ENCODE data around the gene CLIC1. TPM values are rescaled to one million over a fixed set of nuclear protein-coding genes. Genes with fewer than 3 reads are reported as not detected.

Gene CLIC1
- total and polyA plus RNA-seq, 11 donors: 68.0 to 392 (median 124) TPM

DNA sequence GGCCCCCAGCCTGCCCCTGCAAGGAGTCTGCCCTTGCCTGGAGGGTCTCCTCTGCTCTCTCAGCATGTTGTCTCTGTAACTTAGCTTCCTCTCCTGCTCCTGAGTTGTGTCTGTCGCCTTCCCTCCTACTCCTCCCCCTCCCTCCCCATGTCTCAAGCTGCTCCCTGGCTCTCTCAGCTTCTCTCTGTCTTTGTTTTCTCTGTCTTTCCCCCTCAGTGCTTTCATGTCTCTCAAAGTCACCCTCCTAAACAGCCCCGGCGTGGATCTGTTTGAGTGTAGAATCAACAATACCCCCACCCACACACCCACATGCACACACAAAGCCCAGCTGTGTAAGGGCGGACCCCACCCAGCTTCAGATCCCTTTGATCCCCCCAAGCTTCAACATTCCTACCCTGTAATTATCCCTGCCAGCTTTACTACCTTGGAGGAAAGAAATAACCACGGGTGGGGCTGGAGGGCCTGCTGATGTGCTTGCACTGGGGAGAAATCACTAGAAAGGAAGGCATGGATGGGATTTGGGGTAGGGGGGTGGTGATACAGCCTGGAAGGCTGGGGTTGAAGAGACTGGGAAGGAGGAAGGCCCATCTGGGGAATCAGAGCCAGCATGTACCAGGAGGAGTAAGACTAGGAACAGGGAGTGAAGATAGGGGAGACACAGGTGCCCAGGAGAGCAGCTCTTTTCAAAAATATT lies 22.2 kb downstream of the CLIC1 start:
- 47 to 53% (median 49%) methylated on average over 5 of the region's 5 CpGs for WGBS, 4 donors
- no peak for TF ChIP-seq POLR2A (IDR thresholded peaks at IDR 0.05)
- TF ChIP-seq, protein P1, sequence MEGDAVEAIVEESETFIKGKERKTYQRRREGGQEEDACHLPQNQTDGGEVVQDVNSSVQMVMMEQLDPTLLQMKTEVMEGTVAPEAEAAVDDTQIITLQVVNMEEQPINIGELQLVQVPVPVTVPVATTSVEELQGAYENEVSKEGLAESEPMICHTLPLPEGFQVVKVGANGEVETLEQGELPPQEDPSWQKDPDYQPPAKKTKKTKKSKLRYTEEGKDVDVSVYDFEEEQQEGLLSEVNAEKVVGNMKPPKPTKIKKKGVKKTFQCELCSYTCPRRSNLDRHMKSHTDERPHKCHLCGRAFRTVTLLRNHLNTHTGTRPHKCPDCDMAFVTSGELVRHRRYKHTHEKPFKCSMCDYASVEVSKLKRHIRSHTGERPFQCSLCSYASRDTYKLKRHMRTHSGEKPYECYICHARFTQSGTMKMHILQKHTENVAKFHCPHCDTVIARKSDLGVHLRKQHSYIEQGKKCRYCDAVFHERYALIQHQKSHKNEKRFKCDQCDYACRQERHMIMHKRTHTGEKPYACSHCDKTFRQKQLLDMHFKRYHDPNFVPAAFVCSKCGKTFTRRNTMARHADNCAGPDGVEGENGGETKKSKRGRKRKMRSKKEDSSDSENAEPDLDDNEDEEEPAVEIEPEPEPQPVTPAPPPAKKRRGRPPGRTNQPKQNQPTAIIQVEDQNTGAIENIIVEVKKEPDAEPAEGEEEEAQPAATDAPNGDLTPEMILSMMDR (IDR thresholded peaks at IDR 0.05): no peak

DNA sequence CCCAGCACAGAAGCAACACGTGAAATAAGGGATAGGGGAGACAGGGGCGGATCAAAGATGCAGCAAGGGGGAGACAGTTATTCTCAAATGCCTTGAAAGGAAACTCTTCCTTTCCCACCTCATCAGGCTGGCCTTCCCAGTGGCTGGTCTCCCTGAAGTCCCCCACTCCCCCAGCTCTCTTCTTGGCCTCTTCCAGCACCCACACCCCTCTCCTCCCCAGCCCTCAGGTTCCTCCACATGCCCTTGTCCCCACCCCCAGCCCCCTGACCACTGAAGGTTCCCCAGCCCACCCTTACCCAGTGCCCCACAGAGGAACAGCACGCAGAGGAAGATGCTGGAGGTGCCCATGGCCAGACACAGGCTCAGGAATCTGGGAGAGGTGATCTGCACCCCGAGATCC lies 22.9 kb downstream of the CLIC1 start:
- intact Hi-C loops (cut with DNase I): no loop called here
- WGBS, 4 donors: 63 to 72% (median 67%) methylated on average over 3 to 4 of the region's 4 CpGs
- H3K27me3 ChIP-seq: no peaks in the 10 kb centered on the region
- peak in 1 of 5 donors; percentile 1 for DNase-seq
- TF ChIP-seq, protein P1 (IDR thresholded peaks at IDR 0.05): no peak
- TF ChIP-seq POLR2A (IDR thresholded peaks at IDR 0.05): no peak
- ATAC-seq: no peak
- peaks cover 0 to 11% (median 0%) of the 10 kb centered on the region in 12 donors for H3K4me1 ChIP-seq
- H3K9me3 ChIP-seq: no peaks in the 10 kb centered on the region
- H3K27ac ChIP-seq: no peak overlapping the region
- H3K4me3 ChIP-seq: no peak overlapping the region
- H3K36me3 ChIP-seq: no peaks in the 10 kb centered on the region

More for the DNA sequence above, 22.2 kb downstream of the CLIC1 start:
- no peaks in the 10 kb centered on the region for H3K36me3 ChIP-seq
- intact Hi-C loops (cut with DNase I): no loop called here
- ATAC-seq: no peak
- H3K4me1 ChIP-seq: peaks cover 0 to 11% (median 0%) of the 10 kb centered on the region in 12 donors
- no peaks in the 10 kb centered on the region for H3K27me3 ChIP-seq
- no peak overlapping the region for H3K4me3 ChIP-seq
- H3K27ac ChIP-seq: no peak overlapping the region
- no peaks in the 10 kb centered on the region for H3K9me3 ChIP-seq
- peak in 1 of 5 donors; percentile 2 for DNase-seq

DNA sequence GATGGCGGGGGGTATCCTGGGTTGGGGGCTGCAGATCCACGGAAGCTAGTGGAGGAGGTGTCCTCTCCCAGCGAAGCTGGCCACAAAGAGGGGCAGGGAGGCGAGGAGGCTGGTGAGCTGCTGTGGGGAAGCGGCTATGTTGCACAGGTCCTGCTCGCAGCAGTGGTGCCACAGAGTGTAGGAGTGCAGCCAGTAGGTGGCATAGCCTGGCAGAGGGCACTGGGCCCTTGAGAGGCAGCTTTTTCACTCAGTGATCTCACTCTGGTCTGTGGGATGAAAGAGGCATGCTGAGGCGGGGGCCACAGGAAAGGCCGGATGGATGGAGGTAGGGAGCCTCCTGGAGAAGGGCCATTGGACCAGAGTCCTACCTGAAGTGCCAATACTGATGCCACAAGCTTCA lies 24.0 kb downstream of the CLIC1 start:
- ATAC-seq (peak; percentile 61 to 78 (median 76)), DNase-seq (peak in 1 of 5 donors; percentile 52)
- 75 to 85% (median 81%) methylated on average over 8 of the region's 8 CpGs for WGBS, 4 donors
- H3K36me3 ChIP-seq: no peaks in the 10 kb centered on the region
- H3K27ac ChIP-seq: no peak overlapping the region
- H3K4me1 ChIP-seq: peaks cover 0 to 11% (median 0%) of the 10 kb centered on the region in 12 donors
- H3K9me3 ChIP-seq: no peaks in the 10 kb centered on the region
- no peak overlapping the region for H3K4me3 ChIP-seq
- H3K27me3 ChIP-seq: no peaks in the 10 kb centered on the region
- TF ChIP-seq, protein P1 (IDR thresholded peaks at IDR 0.05): peak in 8 of 12 donors; percentile 13 to 38 (median 16)
- no peak for TF ChIP-seq POLR2A (IDR thresholded peaks at IDR 0.05)
- intact Hi-C loops (cut with DNase I): no loop called here

DNA sequence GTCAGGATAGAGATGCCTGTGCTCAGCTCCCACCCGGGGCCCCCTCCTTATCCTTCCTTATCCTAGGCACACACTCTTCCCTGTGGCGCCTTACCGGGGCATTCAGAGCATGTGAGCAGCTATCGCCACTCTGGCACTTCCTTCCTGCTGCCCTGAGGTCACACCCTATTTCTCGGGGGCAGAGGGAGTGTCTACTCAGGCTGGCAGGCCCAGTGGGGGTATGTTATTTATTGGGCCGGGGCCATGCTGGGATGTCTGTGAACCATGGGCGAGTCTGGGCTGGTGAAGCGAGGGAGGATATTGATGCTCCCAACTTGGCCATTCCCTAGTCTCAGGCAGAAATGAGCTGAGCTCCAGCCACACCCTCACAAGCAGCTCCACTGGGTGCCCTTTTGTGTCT lies 25.1 kb downstream of the CLIC1 start:
- H3K27me3 ChIP-seq: no peaks in the 10 kb centered on the region
- DNase-seq (no peak), ATAC-seq (peak in 2 of 4 donors; percentile 36 to 51)
- H3K27ac ChIP-seq: no peak overlapping the region
- WGBS, 4 donors: 48 to 56% (median 54%) methylated on average over 8 of the region's 8 CpGs
- intact Hi-C loops (cut with DNase I): no loop called here
- TF ChIP-seq, protein P1 (IDR thresholded peaks at IDR 0.05): no peak
- no peak for TF ChIP-seq POLR2A (IDR thresholded peaks at IDR 0.05)
- H3K9me3 ChIP-seq: no peaks in the 10 kb centered on the region
- H3K36me3 ChIP-seq: no peaks in the 10 kb centered on the region
- no peak overlapping the region for H3K4me3 ChIP-seq
- H3K4me1 ChIP-seq: peaks cover 0 to 11% (median 0%) of the 10 kb centered on the region in 12 donors
